Panc1 (cell line): Measurements from ENCODE around the gene IL22RA1. TPM values are rescaled to one million over a fixed set of nuclear protein-coding genes. Genes with fewer than 3 reads are reported as not detected.

Experiments used
- ATAC-seq: fragments of 200-7000 bp; cut with Tn5 transposase; 2 replicates; pipeline ENCODE4 v1.9.1; 2020; ENCODE audit warnings: mild to moderate bottlenecking, moderate library complexity
- BruUV-seq: library from RNA; stranded (reverse); fragments of 400-500 nt; replicated peaks from 2 replicates; lab custom pipeline; 2021; lab: Mats Ljungman, UMichigan
- CTCF ChIA-PET: fragments of 300-600 bp; sonication (Branson Sonifier 250); formaldehyde crosslinking; loops from one replicate; lab custom pipeline; 2022; ENCODE audit warnings: antibody characterized with exemption; lab: Charles Lee
- POLR2A ChIA-PET: fragments of 300-600 bp; sonication (Branson Sonifier 250); formaldehyde crosslinking; loops from one replicate; lab custom pipeline; 2022; ENCODE audit warnings: antibody characterized with exemption; lab: Charles Lee
- DNase-seq: peaks from one replicate; pipeline ENCODE4 v3.0.0-alpha.2; 2010; ENCODE audit warnings: low read depth, low spot score
- H3K27ac ChIP-seq: 2 replicates; pipeline ENCODE4 v1.5.1; 2011; ENCODE audit warnings: mild to moderate bottlenecking, low read length, inconsistent platforms
- H3K27me3 ChIP-seq: fragments of 200-500 bp; sonication (Bioruptor generic); 2 replicates; pipeline ENCODE4 v1.6.0; 2014; ENCODE audit warnings: low read length, inconsistent platforms; ENCODE audit not compliant: control insufficient read depth, insufficient read depth
- H3K36me3 ChIP-seq: fragments of 200-500 bp; sonication (Bioruptor generic); 2 replicates; pipeline ENCODE4 v1.5.1; 2014; ENCODE audit warnings: inconsistent platforms, mild to moderate bottlenecking, low read length, moderate library complexity; ENCODE audit not compliant: control insufficient read depth, insufficient read depth
- H3K4me1 ChIP-seq: 2 replicates; pipeline ENCODE4 v1.5.1; 2011; ENCODE audit warnings: inconsistent platforms, mild to moderate bottlenecking, low read length, moderate library complexity; ENCODE audit not compliant: control insufficient read depth, insufficient read depth
- H3K4me3 ChIP-seq, 2 experiments: 2 replicates each; pipeline ENCODE4 v1.5.1; 2011 to 2012; ENCODE audit warnings: low read depth in 2 of 2, low read length in 2 of 2, mild to moderate bottlenecking in 2 of 2, inconsistent platforms in 1 of 2, moderate library complexity in 1 of 2
- H3K9me3 ChIP-seq: fragments of 200-500 bp; sonication (Bioruptor generic); 2 replicates; pipeline ENCODE4 v1.5.1; 2014; ENCODE audit warnings: low read depth, mild to moderate bottlenecking, inconsistent platforms, low read length, moderate library complexity; ENCODE audit not compliant: control insufficient read depth, insufficient read depth
- POLR2AphosphoS5 ChIP-seq: IDR thresholded peaks from 2 replicates; pipeline ENCODE4 v1.6.1; 2012; ENCODE audit warnings: mild to moderate bottlenecking, low read depth, low read length, moderate library complexity
- SIN3A ChIP-seq: IDR thresholded peaks from 2 replicates; pipeline ENCODE4 v1.6.1; 2012; ENCODE audit warnings: low read depth, mild to moderate bottlenecking, low read length, moderate library complexity, borderline replicate concordance; ENCODE audit not compliant: insufficient read depth
- TCF7L2 ChIP-seq: IDR thresholded peaks from 2 replicates; pipeline ENCODE4 v1.6.1; 2011; ENCODE audit warnings: mild to moderate bottlenecking, low read depth, low read length, inconsistent platforms
- in situ Hi-C: cut with HindIII; loops from 2 replicates; pipeline ENCODE4 v1.10.0; 2016; ENCODE audit warnings: low sequenced_read_pairs, low pct_unique_long_range_greater_than_20kb
- intact Hi-C: fragments of 100-400 bp; cut with micrococcal nuclease; formaldehyde crosslinking; loops from one replicate; pipeline ENCODE4 v1.10.0; 2022; ENCODE audit not compliant: unreplicated experiment
- total RNA-seq: library from RNA; stranded (reverse); gene quantifications from one replicate; pipeline ENCODE4 v1.2.1, GENCODE V29; 2021; ENCODE audit not compliant: unreplicated experiment
- TF ChIP-seq, protein P1 (sequence below): fragments of 450-650 bp; IDR thresholded peaks from 2 replicates; pipeline ENCODE4 v1.5.1; 2017; ENCODE audit warnings: mild to moderate bottlenecking
- TF ChIP-seq, protein P2 (sequence below), 2 experiments: IDR thresholded peaks; 2 replicates each; pipeline ENCODE4 v1.6.1; 2011 to 2012; ENCODE audit warnings: low read depth in 2 of 2, control low read depth in 1 of 2, low read length in 1 of 2, mild to moderate bottlenecking in 1 of 2, moderate library complexity in 1 of 2; ENCODE audit not compliant: insufficient read depth in 1 of 2

IL22RA1 gene
- total RNA-seq, 1 experiment from 2014 or later: 1.1 TPM

DNA sequence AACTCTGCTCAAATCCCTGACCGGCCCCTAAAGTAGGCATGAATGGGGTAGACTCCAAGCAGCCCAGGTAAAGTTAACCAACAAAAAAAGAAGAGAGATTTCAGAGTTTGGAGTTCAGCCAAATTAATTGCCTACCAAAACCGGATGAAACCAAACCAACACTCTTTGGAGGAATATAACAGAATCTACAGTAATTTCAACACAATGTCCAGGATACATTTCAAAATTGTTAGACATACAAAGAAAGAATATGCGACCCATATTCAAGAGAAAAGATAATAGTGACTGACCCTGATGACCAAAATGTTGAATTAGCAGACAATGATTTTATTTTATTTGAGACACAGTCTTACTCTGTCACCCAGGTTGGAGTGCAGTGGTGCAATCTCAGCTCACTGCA, 12.6 kb downstream of the IL22RA1 start:
- in situ Hi-C loops: no loop called here
- POLR2A ChIA-PET: no interaction called here

DNA sequence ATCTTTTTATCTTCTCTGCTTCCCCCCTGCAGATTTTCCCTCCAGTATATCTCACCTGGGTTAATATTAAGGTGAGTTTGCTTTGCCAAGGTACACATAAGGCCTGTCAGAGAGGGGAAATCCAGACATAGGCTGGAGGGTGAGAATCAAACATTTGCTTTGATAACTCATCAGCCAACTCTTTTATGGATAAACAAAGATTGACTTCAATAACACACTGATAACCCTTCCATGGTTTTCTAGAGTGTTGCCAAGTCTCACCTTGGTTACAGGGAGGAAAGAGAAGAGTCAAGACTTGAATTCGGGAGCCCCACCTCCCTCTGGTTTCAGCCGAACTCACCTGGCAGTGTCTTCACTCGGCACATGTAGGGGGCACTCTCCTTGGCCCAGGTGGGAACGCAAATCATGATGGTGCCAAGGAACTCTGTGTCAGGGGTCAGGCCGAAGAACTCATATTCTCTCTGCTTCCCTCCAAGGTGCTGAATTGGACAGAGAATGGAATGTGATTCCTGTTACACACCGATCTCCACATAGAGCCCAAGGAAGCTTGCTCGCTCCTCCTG, 15.1 kb downstream of the IL22RA1 start:
- ChIA-PET CTCF (no interaction called here), POLR2A (no interaction called here)
- Histone ChIP-seq H3K27me3 (no peaks in the 10 kb centered on the region), H3K27ac (no peak overlapping the region), H3K36me3 (no peaks in the 10 kb centered on the region), H3K9me3 (no peaks in the 10 kb centered on the region; the same call in 1 of the 2 replicates), H3K4me3 (no peak overlapping the region), H3K4me1 (no peaks in the 10 kb centered on the region)
- intact Hi-C loops: no loop called here
- no TSS peak for BruUV-seq
- in situ Hi-C loops: no loop called here
- no peak for ATAC-seq
- TF ChIP-seq, protein P1, sequence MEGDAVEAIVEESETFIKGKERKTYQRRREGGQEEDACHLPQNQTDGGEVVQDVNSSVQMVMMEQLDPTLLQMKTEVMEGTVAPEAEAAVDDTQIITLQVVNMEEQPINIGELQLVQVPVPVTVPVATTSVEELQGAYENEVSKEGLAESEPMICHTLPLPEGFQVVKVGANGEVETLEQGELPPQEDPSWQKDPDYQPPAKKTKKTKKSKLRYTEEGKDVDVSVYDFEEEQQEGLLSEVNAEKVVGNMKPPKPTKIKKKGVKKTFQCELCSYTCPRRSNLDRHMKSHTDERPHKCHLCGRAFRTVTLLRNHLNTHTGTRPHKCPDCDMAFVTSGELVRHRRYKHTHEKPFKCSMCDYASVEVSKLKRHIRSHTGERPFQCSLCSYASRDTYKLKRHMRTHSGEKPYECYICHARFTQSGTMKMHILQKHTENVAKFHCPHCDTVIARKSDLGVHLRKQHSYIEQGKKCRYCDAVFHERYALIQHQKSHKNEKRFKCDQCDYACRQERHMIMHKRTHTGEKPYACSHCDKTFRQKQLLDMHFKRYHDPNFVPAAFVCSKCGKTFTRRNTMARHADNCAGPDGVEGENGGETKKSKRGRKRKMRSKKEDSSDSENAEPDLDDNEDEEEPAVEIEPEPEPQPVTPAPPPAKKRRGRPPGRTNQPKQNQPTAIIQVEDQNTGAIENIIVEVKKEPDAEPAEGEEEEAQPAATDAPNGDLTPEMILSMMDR: no peak
- TF ChIP-seq TCF7L2: no peak
- no peak for DNase-seq

More for the DNA sequence above, 12.6 kb downstream of the IL22RA1 start:
- ATAC-seq (no peak), DNase-seq (no peak)
- Histone ChIP-seq H3K9me3 (no peaks in the 10 kb centered on the region; the same call in 1 of the 2 replicates), H3K4me3 (no peak overlapping the region), H3K4me1 (no peaks in the 10 kb centered on the region), H3K27me3 (no peaks in the 10 kb centered on the region), H3K36me3 (no peaks in the 10 kb centered on the region), H3K27ac (no peak overlapping the region)
- CTCF ChIA-PET: interaction anchor here (1.0 kb wide), 1 partner anchor 20 kb away, joined by 9 read pairs; no protein-coding TSS in a partner anchor
- intact Hi-C loops: no loop called here
- TF ChIP-seq POLR2AphosphoS5 (no peak), SIN3A (no peak)
- BruUV-seq: no TSS peak

DNA sequence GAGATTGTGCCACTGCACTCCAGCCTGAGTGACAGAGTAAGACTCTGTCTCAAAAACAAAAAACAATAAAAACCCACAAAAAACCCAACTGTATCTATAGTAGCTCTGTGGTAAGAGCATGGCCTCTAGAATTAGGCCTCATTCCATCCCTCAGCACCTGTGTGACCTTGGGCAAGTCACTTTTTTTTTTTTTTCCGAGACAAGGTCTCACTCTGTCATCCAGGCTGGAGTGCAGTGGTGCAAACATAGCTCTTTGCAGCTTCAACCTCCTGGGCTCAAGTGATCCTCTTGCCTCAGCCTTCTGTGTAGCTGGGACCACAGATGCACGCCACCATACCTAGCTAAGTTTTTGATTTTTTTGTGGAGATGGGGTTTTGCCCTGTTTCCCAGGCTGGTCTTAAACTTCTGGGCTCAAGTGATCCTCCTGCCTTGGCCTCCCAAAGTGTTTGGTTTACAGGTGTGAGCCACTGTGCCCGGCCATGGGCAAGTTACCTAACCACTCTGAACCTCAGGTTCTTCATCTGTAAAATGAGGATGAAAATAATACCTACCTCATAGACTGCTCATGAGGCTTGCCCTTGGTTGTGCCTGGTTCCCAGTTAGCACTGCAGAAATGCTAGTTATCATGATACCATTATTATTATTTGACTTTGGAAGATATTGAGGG, 15.7 kb downstream of the IL22RA1 start:
- DNase-seq: no peak
- POLR2A ChIA-PET: no interaction called here
- TF ChIP-seq, protein P1: no peak
- TF ChIP-seq TCF7L2 (no peak), SIN3A (no peak), POLR2AphosphoS5 (no peak)
- TF ChIP-seq, protein P2, sequence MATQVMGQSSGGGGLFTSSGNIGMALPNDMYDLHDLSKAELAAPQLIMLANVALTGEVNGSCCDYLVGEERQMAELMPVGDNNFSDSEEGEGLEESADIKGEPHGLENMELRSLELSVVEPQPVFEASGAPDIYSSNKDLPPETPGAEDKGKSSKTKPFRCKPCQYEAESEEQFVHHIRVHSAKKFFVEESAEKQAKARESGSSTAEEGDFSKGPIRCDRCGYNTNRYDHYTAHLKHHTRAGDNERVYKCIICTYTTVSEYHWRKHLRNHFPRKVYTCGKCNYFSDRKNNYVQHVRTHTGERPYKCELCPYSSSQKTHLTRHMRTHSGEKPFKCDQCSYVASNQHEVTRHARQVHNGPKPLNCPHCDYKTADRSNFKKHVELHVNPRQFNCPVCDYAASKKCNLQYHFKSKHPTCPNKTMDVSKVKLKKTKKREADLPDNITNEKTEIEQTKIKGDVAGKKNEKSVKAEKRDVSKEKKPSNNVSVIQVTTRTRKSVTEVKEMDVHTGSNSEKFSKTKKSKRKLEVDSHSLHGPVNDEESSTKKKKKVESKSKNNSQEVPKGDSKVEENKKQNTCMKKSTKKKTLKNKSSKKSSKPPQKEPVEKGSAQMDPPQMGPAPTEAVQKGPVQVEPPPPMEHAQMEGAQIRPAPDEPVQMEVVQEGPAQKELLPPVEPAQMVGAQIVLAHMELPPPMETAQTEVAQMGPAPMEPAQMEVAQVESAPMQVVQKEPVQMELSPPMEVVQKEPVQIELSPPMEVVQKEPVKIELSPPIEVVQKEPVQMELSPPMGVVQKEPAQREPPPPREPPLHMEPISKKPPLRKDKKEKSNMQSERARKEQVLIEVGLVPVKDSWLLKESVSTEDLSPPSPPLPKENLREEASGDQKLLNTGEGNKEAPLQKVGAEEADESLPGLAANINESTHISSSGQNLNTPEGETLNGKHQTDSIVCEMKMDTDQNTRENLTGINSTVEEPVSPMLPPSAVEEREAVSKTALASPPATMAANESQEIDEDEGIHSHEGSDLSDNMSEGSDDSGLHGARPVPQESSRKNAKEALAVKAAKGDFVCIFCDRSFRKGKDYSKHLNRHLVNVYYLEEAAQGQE (IDR thresholded peaks at IDR 0.05; ENCODE audit: insufficient read depth in 1 of 2, low read depth in 2 of 2, low read length in 1 of 2): no peak
- CTCF ChIA-PET: interaction anchor here (2.0 kb wide), 1 partner anchor 23 kb away, joined by 4 read pairs; no protein-coding TSS in a partner anchor
- no peak for ATAC-seq
- Histone ChIP-seq H3K4me1 (no peaks in the 10 kb centered on the region), H3K27me3 (no peaks in the 10 kb centered on the region), H3K9me3 (no peaks in the 10 kb centered on the region; the same call in 1 of the 2 replicates), H3K36me3 (no peaks in the 10 kb centered on the region), H3K27ac (no peak overlapping the region), H3K4me3 (no peak overlapping the region)
- in situ Hi-C loops (no loop called here), intact Hi-C loops (no loop called here)
- BruUV-seq: no TSS peak
